HL-60 (cell line): ENCODE results near the gene TLK2.

Source experiments
- DNase-seq, 2 experiments: peaks; one replicate each; pipeline ENCODE4 v3.0.0-alpha.2; 2010 to 2020; ENCODE audit warnings: low read depth in 1 of 2, low spot score in 1 of 2
- H3K27ac ChIP-seq: fragments of 250-450 bp; sonication (Bioruptor Pico); replicated peaks from 2 replicates; pipeline ENCODE4 v1.5.1; 2020; ENCODE audit warnings: mild to moderate bottlenecking, moderate library complexity
- H3K27me3 ChIP-seq: fragments of 250-450 bp; sonication (Bioruptor Pico); 2 replicates; pipeline ENCODE4 v1.5.1; 2021; ENCODE audit warnings: mild to moderate bottlenecking, moderate library complexity; ENCODE audit not compliant: insufficient read depth, poor library complexity, severe bottlenecking
- H3K4me3 ChIP-seq: replicated peaks from 2 replicates; pipeline ENCODE4 v1.5.1; 2011; ENCODE audit warnings: mild to moderate bottlenecking, control low read depth, low read length; ENCODE audit not compliant: insufficient read depth
- CTCF ChIP-seq: IDR thresholded peaks from one replicate; pipeline ENCODE4 v1.5.1; 2011; ENCODE audit warnings: low read length, control low read depth, inconsistent platforms; ENCODE audit not compliant: insufficient read depth
- GABPA ChIP-seq: IDR thresholded peaks from 2 replicates; pipeline ENCODE4 v1.6.1; 2012; ENCODE audit warnings: low read depth
- POLR2AphosphoS5 ChIP-seq: IDR thresholded peaks from 2 replicates; pipeline ENCODE4 v1.6.1; 2012; ENCODE audit warnings: low read depth
- REST ChIP-seq: IDR thresholded peaks from 2 replicates; pipeline ENCODE4 v1.6.1; 2012; ENCODE audit warnings: low read depth; ENCODE audit not compliant: insufficient replicate concordance
- SPI1 ChIP-seq: IDR thresholded peaks from 2 replicates; pipeline ENCODE4 v1.6.1; 2012; ENCODE audit warnings: low read depth, mild to moderate bottlenecking, borderline replicate concordance

The TLK2 gene

GRCh38 chr17:62641951-62642350, 163.3 kb downstream of the TLK2 start:
- no peak overlapping the region for H3K27ac ChIP-seq
- TF ChIP-seq GABPA (no peak), CTCF (no peak)
- no peak for DNase-seq
- no peak overlapping the region for H3K4me3 ChIP-seq
- no peaks in the 10 kb centered on the region for H3K27me3 ChIP-seq

- TF ChIP-seq SPI1 (no peak), GABPA (no peak), REST (no peak), CTCF (no peak), POLR2AphosphoS5 (no peak)
- H3K4me3 ChIP-seq: no peak overlapping the region
- DNase-seq: no peak
- H3K27me3 ChIP-seq: no peaks in the 10 kb centered on the region
- H3K27ac ChIP-seq: no peak overlapping the region
These were observed 164.9 kb downstream of the TLK2 start for GRCh38 chr17:62643496-62643895.

GRCh38 chr17:62644487-62645173, 166.0 kb downstream of the TLK2 start:
- Histone ChIP-seq H3K4me3 (no peak overlapping the region), H3K27me3 (no peaks in the 10 kb centered on the region), H3K27ac (no peak overlapping the region)
- TF ChIP-seq CTCF: no peak
- no peak for TF ChIP-seq POLR2AphosphoS5
- TF ChIP-seq REST: no peak
- no peak for TF ChIP-seq GABPA
- TF ChIP-seq SPI1: no peak
- no peak for DNase-seq

- Histone ChIP-seq H3K4me3 (no peak overlapping the region), H3K27me3 (no peaks in the 10 kb centered on the region), H3K27ac (no peak overlapping the region)
- TF ChIP-seq CTCF: no peak
- no peak for TF ChIP-seq POLR2AphosphoS5
- TF ChIP-seq GABPA: no peak
- no peak for TF ChIP-seq REST
- no peak for TF ChIP-seq SPI1
- no peak for DNase-seq
These were observed 169.8 kb downstream of the TLK2 start for GRCh38 chr17:62648251-62648955.
